ENCODE data around the gene ATG14.

GRCh38 chr14:55377236-55377635 lies 34.4 kb downstream of the ATG14 start:
- no peak for TF ChIP-seq EZH2 (IDR thresholded peaks at IDR 0.05)
- TF ChIP-seq POLR2AphosphoS5 (IDR thresholded peaks at IDR 0.05; ENCODE audit: borderline replicate concordance, low read depth, low read length), result no peak
- TF ChIP-seq FOXP2 (optimal IDR thresholded peaks at IDR 0.05; ENCODE audit: control extremely low read depth, extremely low read length, insufficient read depth), result no peak
